HFF-Myc (cell line): Measurements from ENCODE around the gene SLC29A3.
"Not testable (repeated sequence)": the region's sequence is repeated elsewhere in the genome, so short reads cannot be mapped to it uniquely, and the experiment has no call there.

ENCODE experiments used
- DNase-seq: peaks from one replicate; pipeline ENCODE4 v3.0.0-alpha.2; 2011; ENCODE audit warnings: low read depth; ENCODE audit errors: extremely low read depth
- H3K4me3 ChIP-seq: replicated peaks from 2 replicates; pipeline ENCODE4 v1.5.1; 2011; ENCODE audit warnings: low read depth, mild to moderate bottlenecking, control low read depth, low read length
- CTCF ChIP-seq: IDR thresholded peaks from 2 replicates; pipeline ENCODE4 v1.5.1; 2012; ENCODE audit warnings: mild to moderate bottlenecking, low read depth, low read length, control low read depth; ENCODE audit errors: missing control alignments

SLC29A3 gene

GRCh38 chr10:71358277-71358676 is 39.2 kb downstream of the SLC29A3 start:
- no peak for TF ChIP-seq CTCF
- no peak overlapping the region for H3K4me3 ChIP-seq
- no peak for DNase-seq

GRCh38 chr10:71358906-71359305 is 39.8 kb downstream of the SLC29A3 start:
- DNase-seq, H3K4me3 ChIP-seq: not testable (repeated sequence)

- DNase-seq: no peak
- H3K4me3 ChIP-seq: no peak overlapping the region
- TF ChIP-seq CTCF: no peak
Measured at GRCh38 chr10:71359364-71360046, 40.4 kb downstream of the SLC29A3 start.

DNA sequence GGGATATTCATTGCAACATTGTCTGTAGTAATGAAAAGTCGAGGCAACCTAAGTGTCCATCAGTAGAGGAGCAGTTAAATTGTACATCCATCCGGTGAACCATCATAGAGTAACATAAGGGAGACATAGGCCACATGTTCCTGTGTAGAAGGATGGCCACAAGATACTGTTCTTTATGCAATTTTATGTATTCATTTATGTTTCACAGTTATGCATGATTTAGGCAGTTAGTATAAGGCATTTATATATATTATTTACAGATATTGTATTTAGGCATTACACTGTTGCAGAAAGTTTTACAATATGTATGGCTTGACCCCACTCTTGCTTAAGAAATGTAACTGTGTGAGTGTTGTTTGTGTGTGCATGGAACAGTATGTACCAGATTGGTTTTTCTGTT is 41.7 kb downstream of the SLC29A3 start:
- H3K4me3 ChIP-seq: no peak overlapping the region
- DNase-seq: no peak
- TF ChIP-seq CTCF: no peak

GRCh38 chr10:71361581-71361980 is 42.5 kb downstream of the SLC29A3 start:
- no peak for DNase-seq
- no peak overlapping the region for H3K4me3 ChIP-seq
- no peak for TF ChIP-seq CTCF

- no peak overlapping the region for H3K4me3 ChIP-seq
- DNase-seq: no peak
- TF ChIP-seq CTCF: no peak
Measured at GRCh38 chr10:71362141-71362540, 43.1 kb downstream of the SLC29A3 start.

DNA sequence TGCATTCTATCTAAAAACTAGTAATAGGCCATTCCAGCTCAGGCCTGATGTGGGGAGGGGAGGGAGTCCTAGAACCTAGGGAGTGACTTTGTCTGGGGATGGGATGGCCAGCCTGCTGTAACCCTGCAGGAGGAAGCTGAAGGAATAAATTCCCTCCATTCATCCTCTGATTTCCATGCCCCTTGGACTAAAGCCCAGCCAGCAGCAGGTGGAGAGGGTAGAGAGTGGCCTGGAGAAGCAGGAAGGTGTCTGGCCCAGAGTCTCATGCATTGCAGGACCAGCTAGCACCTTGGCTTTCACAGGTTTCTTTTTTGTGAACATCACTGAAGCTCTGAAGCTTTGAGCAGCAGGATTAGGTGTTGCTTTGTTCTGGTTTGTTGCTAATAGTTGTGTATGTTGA is 44.9 kb downstream of the SLC29A3 start:
- DNase-seq: no peak
- no peak for TF ChIP-seq CTCF
- H3K4me3 ChIP-seq: no peak overlapping the region
